ENCODE results near the gene MAP3K6.

Gene MAP3K6

GRCh38 chr1:27357281-27358037 lies 9.3 kb downstream of the MAP3K6 start:
- FAIRE-seq (no peak), DNase-seq (ENCODE audit: insufficient read length, low spot score) (peak; percentile 64)

- FAIRE-seq, result no peak
- DNase-seq (ENCODE audit: insufficient read length, low spot score), result no peak
Measured at GRCh38 chr1:27356619-27357280, 10.0 kb downstream of the MAP3K6 start.

- DNase-seq (ENCODE audit: insufficient read length, low spot score) (no peak), FAIRE-seq (no peak)
Measured at GRCh38 chr1:27356277-27356618, 10.5 kb downstream of the MAP3K6 start.

DNA sequence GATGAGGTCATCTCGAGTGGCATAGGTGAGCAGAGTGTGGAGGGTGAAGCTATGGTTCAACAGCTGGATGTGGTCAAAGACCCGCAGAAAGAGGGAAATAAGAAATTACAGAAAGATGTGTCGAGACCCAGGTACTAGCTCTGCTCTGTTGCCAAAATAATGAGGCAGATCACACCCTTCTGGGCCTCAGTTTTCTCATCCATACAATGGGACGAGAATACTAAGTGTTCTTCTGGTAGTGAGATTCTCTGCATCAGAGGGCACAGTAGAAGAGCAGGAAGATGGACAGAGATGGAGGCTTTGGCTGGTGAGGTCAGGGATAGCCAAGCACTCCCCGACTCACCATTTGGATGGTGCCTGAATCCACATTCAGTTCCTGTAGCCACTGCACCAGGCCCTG lies 11.1 kb downstream of the MAP3K6 start:
- DNase-seq (ENCODE audit: insufficient read length, low spot score), result no peak
- FAIRE-seq, result no peak

DNA sequence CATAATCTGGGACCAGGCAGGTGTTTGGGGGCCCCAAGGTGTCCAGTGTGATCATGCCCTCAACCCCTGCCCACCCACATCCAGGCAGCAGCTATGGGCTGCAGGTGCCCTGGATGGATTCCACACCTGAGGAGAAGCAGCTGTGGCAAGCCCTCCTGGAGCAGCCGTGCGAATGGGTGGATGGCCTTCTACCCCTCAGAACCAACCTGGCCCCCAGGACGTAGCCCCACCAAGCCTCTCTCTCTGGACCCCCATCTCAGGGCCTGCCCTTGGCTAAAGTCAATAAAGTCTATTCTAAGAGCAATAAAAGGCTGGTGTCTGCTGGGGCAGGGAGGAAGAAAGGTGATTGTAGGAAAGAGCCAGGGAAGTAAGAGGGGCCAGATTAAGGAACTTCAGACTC lies 13.1 kb downstream of the MAP3K6 start:
- DNase-seq (ENCODE audit: insufficient read length, low spot score) (no peak), FAIRE-seq (no peak)

GRCh38 chr1:27353166-27353565 lies 13.6 kb downstream of the MAP3K6 start:
- FAIRE-seq (no peak), DNase-seq (ENCODE audit: insufficient read length, low spot score) (no peak)

DNA sequence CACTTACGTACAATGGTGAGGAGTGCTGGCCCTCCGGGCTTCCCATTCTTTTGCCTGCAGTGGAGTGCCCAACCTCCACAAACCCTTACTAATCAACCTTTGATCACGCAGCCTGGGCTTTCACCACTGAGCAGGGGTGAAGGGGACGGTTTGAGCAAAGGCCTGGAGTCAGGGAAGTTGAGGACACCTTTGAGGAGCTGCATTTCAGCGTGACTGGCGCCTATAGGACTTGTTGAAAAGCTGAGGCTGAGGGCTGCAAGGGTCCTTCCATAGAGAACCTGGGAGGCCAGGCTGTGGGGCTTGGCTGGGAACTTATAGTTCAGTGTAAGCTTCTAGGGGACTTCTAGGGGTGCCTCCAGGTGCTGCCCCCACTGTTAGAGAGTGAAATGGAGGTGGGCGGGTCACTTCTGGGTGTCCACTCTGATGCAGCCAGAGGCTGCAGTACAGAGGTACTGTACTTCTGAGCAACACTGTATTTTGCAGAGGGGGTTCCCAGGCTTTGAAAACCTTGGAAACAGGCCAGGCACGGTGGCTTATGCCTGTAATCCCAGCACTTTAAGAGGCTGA lies 15.1 kb downstream of the MAP3K6 start:
- DNase-seq (ENCODE audit: insufficient read length, low spot score), result no peak
- no peak for FAIRE-seq

GRCh38 chr1:27350663-27351540 lies 15.9 kb downstream of the MAP3K6 start:
- DNase-seq (ENCODE audit: insufficient read length, low spot score) (no peak), FAIRE-seq (no peak)

DNA sequence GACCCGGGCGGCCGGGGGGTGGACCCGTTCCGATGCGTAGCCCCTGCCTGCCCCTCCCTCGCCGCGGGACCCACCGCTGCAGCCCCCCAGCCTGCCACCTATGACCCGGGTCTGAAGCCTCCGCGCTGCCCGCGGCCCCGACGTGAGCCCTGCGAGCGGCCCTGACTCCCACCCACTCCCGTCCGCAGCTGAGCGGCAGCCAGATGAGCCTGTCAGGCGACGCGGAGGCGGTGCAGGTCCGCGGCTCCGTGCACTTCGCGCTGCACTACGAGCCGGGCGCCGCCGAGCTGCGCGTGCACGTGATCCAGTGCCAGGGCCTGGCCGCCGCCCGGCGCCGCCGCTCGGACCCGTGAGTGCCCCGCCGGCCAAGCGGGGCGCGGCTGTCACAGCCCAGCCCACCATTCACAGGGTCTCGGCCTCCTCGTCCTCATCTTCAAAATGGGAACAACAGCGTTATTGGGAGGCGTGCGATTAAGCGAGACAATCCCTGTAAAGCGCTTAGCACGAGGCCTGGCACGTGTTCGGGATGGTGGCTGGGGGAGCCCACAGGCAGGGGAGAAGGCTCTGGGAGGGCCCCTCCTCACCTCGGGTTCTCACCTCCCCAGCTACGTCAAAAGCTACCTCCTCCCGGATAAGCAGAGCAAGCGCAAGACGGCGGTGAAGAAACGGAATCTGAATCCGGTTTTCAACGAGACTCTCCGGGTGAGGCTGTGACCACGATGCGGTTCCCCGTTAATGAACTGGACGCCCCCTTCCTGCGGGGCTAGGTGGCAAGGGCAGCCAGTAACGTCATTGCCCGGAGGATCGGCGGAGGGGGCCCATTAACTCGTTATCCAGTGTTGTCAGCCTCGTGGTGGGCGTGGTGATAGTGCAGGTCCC lies 16.7 kb downstream of the MAP3K6 start:
- DNase-seq (ENCODE audit: insufficient read length, low spot score) (peak; percentile 57), FAIRE-seq (peak; percentile 80)

DNA sequence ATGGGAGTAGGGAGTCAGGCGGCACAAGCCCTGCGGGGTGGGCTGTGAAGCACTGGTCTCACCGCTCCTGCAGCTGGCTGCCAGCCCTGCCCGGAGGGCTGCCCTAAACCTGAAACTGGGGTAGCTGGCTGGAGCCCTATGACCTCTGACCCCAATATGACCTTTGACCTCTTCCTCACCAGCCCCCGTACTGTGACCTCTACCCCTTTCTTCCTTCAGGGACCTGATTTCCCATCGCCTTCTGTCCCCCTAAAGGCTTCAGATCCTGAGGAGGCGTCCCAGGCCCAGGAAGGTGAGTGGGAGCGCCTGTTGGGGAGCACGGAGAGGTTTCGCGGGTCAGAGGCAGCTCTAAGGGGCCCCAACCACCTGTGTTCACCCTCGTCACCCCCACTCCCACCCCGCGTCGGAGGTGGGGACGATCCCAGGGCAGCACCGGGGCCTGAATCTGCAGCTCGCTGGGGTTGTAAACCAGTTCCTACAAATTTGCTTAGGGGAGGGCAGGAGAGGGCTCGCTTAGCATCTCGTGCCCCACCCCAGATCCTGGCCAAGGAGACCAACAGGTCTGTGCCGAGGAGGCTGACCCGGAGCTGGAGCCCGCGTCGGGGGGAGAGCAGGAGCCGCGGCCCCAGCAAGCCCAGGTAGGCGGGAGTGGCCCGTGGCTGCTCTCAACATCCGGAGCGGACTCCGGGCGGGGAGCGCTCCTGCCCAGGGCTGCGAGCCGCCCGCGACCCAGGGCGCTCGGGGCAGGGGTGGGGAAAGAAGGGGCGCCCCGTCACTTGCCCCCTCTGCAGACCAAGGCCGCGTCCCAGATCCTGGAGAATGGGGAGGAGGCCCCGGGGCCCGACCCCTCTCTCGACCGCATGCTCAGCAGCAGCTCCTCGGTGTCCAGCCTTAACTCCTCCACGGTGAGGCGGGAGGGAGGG lies 17.6 kb downstream of the MAP3K6 start:
- peak; percentile 60 for DNase-seq (ENCODE audit: insufficient read length, low spot score)
- FAIRE-seq, result no peak

GRCh38 chr1:27346991-27347624 lies 19.7 kb downstream of the MAP3K6 start:
- DNase-seq (ENCODE audit: insufficient read length, low spot score), result no peak

GRCh38 chr1:27346357-27346756 lies 20.4 kb downstream of the MAP3K6 start:
- FAIRE-seq, result no peak
- DNase-seq (ENCODE audit: insufficient read length, low spot score), result no peak

More at GRCh38 chr1:27346991-27347624, 19.7 kb downstream of the MAP3K6 start:
- FAIRE-seq, result no peak

GRCh38 chr1:27345272-27345671 lies 21.5 kb downstream of the MAP3K6 start:
- FAIRE-seq, result no peak
- DNase-seq (ENCODE audit: insufficient read length, low spot score), result no peak

- FAIRE-seq, result no peak
- no peak for DNase-seq (ENCODE audit: insufficient read length, low spot score)
Measured at GRCh38 chr1:27343639-27344025, 23.1 kb downstream of the MAP3K6 start.

DNA sequence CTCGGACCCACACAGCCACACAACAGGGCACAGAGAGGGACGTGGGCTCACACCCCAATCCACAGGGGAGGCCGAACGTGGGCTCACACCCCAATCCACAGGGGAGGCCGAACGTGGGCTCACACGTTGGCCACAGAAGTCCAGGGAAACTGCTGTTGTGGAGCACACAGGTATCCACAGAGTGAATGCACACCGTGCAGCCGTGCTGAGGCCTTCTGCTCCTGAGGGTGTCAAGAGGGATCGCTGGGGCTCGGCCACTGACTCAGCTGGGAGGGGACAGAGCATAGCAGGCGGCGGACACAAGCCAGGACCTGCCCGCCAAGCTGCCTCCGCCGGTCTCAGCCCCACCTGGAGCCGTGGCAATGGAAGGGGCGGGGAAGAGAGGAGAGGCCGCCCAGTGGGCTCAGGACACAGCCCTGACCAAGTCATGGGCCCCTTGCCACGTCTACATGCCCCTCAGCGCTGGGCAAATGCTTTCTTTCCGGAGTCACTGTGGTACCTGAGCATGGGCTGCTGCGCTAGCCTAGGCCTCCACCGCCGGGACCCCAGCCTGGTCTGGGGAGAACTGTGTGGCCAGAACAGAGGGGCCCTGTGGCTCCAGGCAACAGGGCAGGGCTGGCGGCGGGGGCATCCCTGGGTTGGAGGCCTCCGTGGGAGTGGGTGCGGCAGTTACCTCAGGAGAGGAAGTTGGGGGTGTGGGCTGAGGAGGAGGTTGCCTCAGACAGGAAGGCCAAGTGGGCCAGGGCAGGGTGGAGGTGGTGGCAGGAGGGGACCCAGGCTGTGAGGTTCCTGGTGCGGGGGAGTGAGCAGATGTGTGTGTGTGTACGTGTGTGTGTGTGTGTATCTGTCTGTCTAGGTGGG lies 23.8 kb downstream of the MAP3K6 start:
- no peak for DNase-seq (ENCODE audit: insufficient read length, low spot score)
- no peak for FAIRE-seq

DNA sequence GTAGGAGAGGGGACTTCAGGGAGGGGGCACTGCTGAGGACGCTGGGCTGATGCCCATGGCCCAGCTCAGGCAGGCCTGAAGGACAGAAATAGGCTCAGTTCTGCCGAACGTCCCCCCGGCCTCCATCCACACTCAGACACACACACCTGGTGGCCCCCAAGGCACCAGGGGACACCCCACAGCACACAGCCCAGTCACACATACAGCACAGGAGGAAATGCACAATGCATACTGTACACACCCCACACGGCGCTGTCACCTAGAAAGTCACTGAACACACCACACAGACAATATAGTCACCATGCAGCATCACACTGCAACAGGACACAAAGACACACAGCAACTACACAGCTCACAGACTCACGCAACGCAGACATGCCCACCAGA lies 24.4 kb downstream of the MAP3K6 start:
- no peak for DNase-seq (ENCODE audit: insufficient read length, low spot score)
- FAIRE-seq, result no peak

- DNase-seq (ENCODE audit: insufficient read length, low spot score) (peak; percentile 80), FAIRE-seq (no peak)
Measured at GRCh38 chr1:27341525-27342252, 25.1 kb downstream of the MAP3K6 start, which contains the start of gene SYTL1. SYTL1 (plus strand) TSS chr1:27342022; CDS start chr1:27345335, 3,313 bp downstream.

Measured in HTR-8/SVneo (cell line).